Thyroid gland (tissue), 4 donors: ENCODE data around the gene PITPNB. TPM values are rescaled to one million over a fixed set of nuclear protein-coding genes. Genes with fewer than 3 reads are reported as not detected.

ENCODE experiments used
- DNase-seq, 2 donors: peaks; one replicate each; pipeline ENCODE4 v3.0.0-alpha.2; 2019
- H3K27ac ChIP-seq, 3 donors: fragments of 200-600 bp; sonication (generic); 1 replicate in 2 of 3; 2 replicates in 1 of 3; pipeline ENCODE4 v1.5.1; 2016 to 2019; ENCODE audit warnings: mild to moderate bottlenecking in 1 of 3, moderate library complexity in 1 of 3
- H3K27me3 ChIP-seq: fragments of 200-600 bp; sonication (generic); one replicate; pipeline ENCODE4 v1.5.1; 2019
- H3K36me3 ChIP-seq, 2 donors: fragments of 200-600 bp; sonication (generic); one replicate each; pipeline ENCODE4 v1.5.1; 2016 to 2019
- H3K4me1 ChIP-seq, 2 donors: fragments of 200-600 bp; sonication (generic); one replicate each; pipeline ENCODE4 v1.5.1; 2017 to 2019
- H3K4me3 ChIP-seq, 3 donors: fragments of 200-600 bp; sonication (generic); replicated peaks in 1 of 3; 1 replicate in 2 of 3; 2 replicates in 1 of 3; pipeline ENCODE4 v1.5.1; 2016; ENCODE audit warnings: mild to moderate bottlenecking in 1 of 3
- H3K9me3 ChIP-seq: fragments of 200-600 bp; sonication (generic); one replicate; pipeline ENCODE4 v1.5.1; 2017
- POLR2A ChIP-seq, 2 donors: fragments of 450-650 bp; IDR thresholded peaks; one replicate each; pipeline ENCODE4 v1.6.1; 2017; ENCODE audit warnings: antibody characterized with exemption in 2 of 2, mild to moderate bottlenecking in 2 of 2, moderate library complexity in 1 of 2
- WGBS, 2 donors: methylation state at CpG; one replicate each; pipeline ENCODE4 v1.1.5; 2017; 5-methylcytosine and 5-hydroxymethylcytosine counted together
- intact Hi-C: fragments of 100-400 bp; cut with DNase I; formaldehyde crosslinking; loops from one replicate; pipeline ENCODE4 v1.15.1; 2023
- total RNA-seq, 4 donors: library from RNA; depleted of rRNA; stranded (reverse); fragments of >200 nt; gene quantifications; one replicate each; pipeline ENCODE4 v1.2.3, GENCODE V29; 2016
- TF ChIP-seq, protein P1 (sequence below), 6 experiments: fragments of 200-600 bp in 3 of 6; fragments of 450-650 bp in 3 of 6; sonication (generic) in 3 of 6; IDR thresholded peaks; one replicate each; pipeline ENCODE4 v1.5.1; 2016 to 2019; ENCODE audit warnings: antibody characterized with exemption in 6 of 6, mild to moderate bottlenecking in 2 of 6, inconsistent platforms in 1 of 6, moderate library complexity in 1 of 6

The PITPNB gene
- total RNA-seq, 4 donors from 2014 or later, result 30.7 to 54.4 (median 42.6) TPM

DNA sequence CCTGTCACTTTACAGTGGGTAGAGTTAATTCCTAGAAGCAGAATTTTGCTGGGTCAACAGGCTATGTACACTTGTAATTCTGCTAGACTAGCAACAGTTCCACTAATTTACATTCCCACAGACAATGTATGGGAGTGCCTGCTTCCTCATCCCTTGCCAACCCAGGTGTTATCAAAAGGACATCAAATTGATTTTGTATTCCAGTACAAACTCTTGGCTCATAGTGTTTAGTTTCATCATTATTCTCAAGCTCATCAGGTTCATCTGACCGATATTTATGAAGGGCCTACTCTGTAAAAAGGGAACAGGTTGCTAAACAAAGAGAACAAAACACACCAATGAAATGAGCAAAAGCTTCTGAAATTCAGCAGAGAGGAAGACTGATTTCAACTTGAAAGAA is 30.7 kb downstream of the PITPNB start:
- no peak for DNase-seq
- Histone ChIP-seq H3K4me1 (peaks cover 3% of the 10 kb centered on the region in 2 donors), H3K4me3 (no peak overlapping the region), H3K9me3 (no peaks in the 10 kb centered on the region), H3K36me3 (peaks cover 9 to 19% of the 10 kb centered on the region in 2 donors), H3K27me3 (no peaks in the 10 kb centered on the region), H3K27ac (no peak overlapping the region)
- WGBS, 2 donors, result 88 to 93% methylated on average over 1 of the region's 1 CpG
- intact Hi-C loops, result no loop called here
- no peak for TF ChIP-seq POLR2A (IDR thresholded peaks at IDR 0.05)
- TF ChIP-seq, protein P1, sequence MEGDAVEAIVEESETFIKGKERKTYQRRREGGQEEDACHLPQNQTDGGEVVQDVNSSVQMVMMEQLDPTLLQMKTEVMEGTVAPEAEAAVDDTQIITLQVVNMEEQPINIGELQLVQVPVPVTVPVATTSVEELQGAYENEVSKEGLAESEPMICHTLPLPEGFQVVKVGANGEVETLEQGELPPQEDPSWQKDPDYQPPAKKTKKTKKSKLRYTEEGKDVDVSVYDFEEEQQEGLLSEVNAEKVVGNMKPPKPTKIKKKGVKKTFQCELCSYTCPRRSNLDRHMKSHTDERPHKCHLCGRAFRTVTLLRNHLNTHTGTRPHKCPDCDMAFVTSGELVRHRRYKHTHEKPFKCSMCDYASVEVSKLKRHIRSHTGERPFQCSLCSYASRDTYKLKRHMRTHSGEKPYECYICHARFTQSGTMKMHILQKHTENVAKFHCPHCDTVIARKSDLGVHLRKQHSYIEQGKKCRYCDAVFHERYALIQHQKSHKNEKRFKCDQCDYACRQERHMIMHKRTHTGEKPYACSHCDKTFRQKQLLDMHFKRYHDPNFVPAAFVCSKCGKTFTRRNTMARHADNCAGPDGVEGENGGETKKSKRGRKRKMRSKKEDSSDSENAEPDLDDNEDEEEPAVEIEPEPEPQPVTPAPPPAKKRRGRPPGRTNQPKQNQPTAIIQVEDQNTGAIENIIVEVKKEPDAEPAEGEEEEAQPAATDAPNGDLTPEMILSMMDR (IDR thresholded peaks at IDR 0.05), result no peak

DNA sequence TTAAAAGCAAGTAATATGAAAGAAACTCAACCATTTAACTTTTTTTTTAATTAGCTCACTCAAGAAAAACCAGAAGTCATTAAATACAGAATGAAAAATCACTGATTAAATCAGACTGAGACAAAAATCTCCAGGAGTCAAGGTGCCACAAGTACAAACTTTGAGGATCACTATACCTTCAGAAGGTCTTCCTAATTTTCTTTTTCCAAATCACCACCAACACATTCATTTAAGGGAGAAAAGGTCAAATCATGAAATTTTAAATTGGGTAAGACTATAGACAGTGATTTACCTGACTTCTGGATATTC is 32.3 kb downstream of the PITPNB start:
- H3K4me3 ChIP-seq, result no peak overlapping the region
- intact Hi-C loops, result no loop called here
- no peaks in the 10 kb centered on the region for H3K9me3 ChIP-seq
- H3K36me3 ChIP-seq, result peaks cover 9 to 12% of the 10 kb centered on the region in 2 donors
- H3K27me3 ChIP-seq, result no peaks in the 10 kb centered on the region
- TF ChIP-seq, protein P1 (IDR thresholded peaks at IDR 0.05), result no peak
- no peak for TF ChIP-seq POLR2A (IDR thresholded peaks at IDR 0.05)
- peaks cover 4 to 5% of the 10 kb centered on the region in 2 donors for H3K4me1 ChIP-seq
- peak overlapping the region in 2 of 3 donors; percentile 15 to 35 for H3K27ac ChIP-seq
- no peak for DNase-seq

DNA sequence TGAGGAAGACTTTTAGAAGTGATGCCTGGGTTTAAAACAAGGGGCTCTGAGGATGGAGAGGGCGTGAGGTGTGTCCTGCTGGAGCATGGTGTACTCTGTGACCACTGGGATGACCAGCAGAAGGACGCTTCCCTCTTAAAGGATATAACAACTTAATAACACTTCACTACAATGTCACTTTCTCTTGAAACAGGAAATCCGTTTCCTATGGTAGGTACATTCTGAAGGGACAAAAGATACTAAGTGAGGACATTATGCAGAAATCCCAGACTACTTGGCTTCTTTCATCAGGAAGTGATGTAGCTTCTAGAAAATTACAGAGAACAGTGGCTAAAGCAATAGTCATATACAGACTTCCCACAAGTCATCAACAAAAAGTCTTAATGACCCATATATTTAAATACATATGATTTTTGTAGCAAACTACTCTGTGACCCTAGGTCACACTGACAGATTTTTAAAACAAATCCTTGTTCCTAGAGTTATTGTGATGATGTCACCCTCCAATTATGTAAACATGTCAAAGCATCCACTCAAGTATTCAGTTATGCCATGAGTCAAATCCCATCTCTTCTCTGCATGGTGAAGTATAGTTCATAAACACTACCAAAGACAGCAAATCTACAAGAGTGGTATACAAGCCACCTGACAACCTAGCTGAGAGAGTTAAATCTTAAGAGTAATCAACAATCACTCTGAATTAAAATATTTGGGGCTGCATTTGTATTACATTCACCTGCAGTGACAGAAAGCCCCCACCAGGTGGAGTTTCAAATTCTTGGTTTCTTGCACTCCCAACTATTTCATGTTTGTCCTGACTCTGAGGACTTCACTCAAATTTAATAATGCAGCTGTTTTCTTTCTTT is 32.8 kb downstream of the PITPNB start:
- no peak for TF ChIP-seq POLR2A (IDR thresholded peaks at IDR 0.05)
- TF ChIP-seq, protein P1 (IDR thresholded peaks at IDR 0.05), result peak; percentile 43 to 85 (median 76)
- Histone ChIP-seq H3K27me3 (no peaks in the 10 kb centered on the region), H3K4me3 (no peak overlapping the region), H3K36me3 (peaks cover 8 to 9% of the 10 kb centered on the region in 2 donors), H3K4me1 (peaks cover 10 to 11% of the 10 kb centered on the region in 2 donors), H3K27ac (peak overlapping the region in 1 of 3 donors; percentile 35), H3K9me3 (no peaks in the 10 kb centered on the region)
- DNase-seq, result peak; percentile 41 to 46
- intact Hi-C loops, result no loop called here
- WGBS, 2 donors, result 87 to 93% methylated on average over 3 of the region's 3 CpGs

DNA sequence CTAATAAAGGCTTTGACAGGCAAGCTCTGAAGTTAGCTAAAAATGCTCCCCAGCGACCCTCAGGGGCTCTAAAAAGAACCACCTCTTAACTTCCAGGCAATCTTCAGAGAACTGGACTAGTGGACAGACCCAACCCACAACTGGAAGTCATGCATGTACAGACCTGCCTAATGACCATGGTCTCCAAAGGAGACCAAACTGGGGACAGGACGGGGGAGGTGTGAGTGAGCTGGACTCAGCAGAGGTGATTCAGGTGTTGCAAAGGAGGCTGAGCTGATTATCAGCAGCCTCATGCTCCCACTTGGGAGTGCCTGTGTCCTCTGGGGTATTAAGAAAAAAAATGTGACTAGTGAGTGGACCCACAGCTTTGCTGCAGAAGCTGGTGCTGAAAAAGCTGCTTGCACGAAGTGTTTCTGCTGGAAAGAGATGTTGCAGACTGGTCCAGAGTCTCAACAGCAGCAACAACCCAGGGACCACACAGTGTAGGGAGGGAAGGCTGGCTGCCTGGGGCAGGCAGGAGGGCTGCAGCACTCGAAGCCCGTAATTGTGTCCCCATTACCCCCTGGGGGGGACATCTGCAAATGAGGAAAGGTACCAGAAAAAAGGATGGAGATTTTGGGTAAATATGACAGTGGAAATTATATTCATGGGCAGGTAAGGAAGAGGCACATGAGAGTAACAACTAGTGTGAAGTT is 35.3 kb downstream of the PITPNB start:
- Histone ChIP-seq H3K4me3 (no peak overlapping the region), H3K4me1 (peaks cover 14 to 18% of the 10 kb centered on the region in 2 donors), H3K36me3 (peaks cover 0 to 9% of the 10 kb centered on the region in 2 donors), H3K27ac (no peak overlapping the region), H3K9me3 (no peaks in the 10 kb centered on the region), H3K27me3 (no peaks in the 10 kb centered on the region)
- intact Hi-C loops, result loop anchor here (2.0 kb wide), 1 partner anchor 129 kb away; no protein-coding TSS in a partner anchor
- no peak for TF ChIP-seq POLR2A (IDR thresholded peaks at IDR 0.05)
- TF ChIP-seq, protein P1 (IDR thresholded peaks at IDR 0.05), result no peak
- DNase-seq, result no peak
- 85 to 86% methylated on average over 5 of the region's 5 CpGs for WGBS, 2 donors
